DMS79 (cell line): Measurements from ENCODE around the gene CDC7.
"Not testable (repeated sequence)": the region's sequence is repeated elsewhere in the genome, so short reads cannot be mapped to it uniquely, and the experiment has no call there.

ENCODE experiments used
- DNase-seq: peaks from one replicate; lab custom pipeline; 2025; lab: John Stamatoyannopoulos, UW

Gene CDC7

GRCh38 chr1:91500756-91501522 is at the start of gene CDC7:
CDC7 (plus strand) TSS chr1:91500851; CDS start chr1:91501717, 866 bp downstream.
- peak; percentile 87 for DNase-seq

- DNase-seq: no peak
These were observed 46.5 kb upstream of the CDC7 start for GRCh38 chr1:91454136-91454535.

- DNase-seq: no peak
These were observed 45.3 kb upstream of the CDC7 start for GRCh38 chr1:91455334-91455733.

GRCh38 chr1:91455896-91456295 is 44.8 kb upstream of the CDC7 start:
- DNase-seq: no peak

GRCh38 chr1:91465350-91465749 is 35.3 kb upstream of the CDC7 start:
- not testable (repeated sequence) for DNase-seq

- no peak for DNase-seq
These were observed 24.0 kb upstream of the CDC7 start for GRCh38 chr1:91476533-91477217.

GRCh38 chr1:91487469-91487868 is 13.2 kb upstream of the CDC7 start:
- DNase-seq: no peak

GRCh38 chr1:91490501-91490900 is 10.2 kb upstream of the CDC7 start:
- no peak for DNase-seq

- DNase-seq: no peak
These were observed 2.6 kb upstream of the CDC7 start for GRCh38 chr1:91498035-91498434.

- DNase-seq: no peak
These were observed 2.0 kb upstream of the CDC7 start for GRCh38 chr1:91498498-91499245.

GRCh38 chr1:91499346-91499745 is 1.3 kb upstream of the CDC7 start:
- DNase-seq: no peak

GRCh38 chr1:91499904-91500755 is 521 bp upstream of the CDC7 start:
- DNase-seq: no peak

- DNase-seq: peak; percentile 63
These were observed 836 bp downstream of the CDC7 start for GRCh38 chr1:91501523-91501851.

- no peak for DNase-seq
These were observed 1.5 kb downstream of the CDC7 start for GRCh38 chr1:91501971-91502671.

- DNase-seq: no peak
These were observed 2.1 kb downstream of the CDC7 start for GRCh38 chr1:91502672-91503184.

GRCh38 chr1:91503332-91503900 is 2.8 kb downstream of the CDC7 start:
- DNase-seq: no peak

- DNase-seq: no peak
These were observed 3.4 kb downstream of the CDC7 start for GRCh38 chr1:91503975-91504530.

- DNase-seq: no peak
These were observed 4.4 kb downstream of the CDC7 start for GRCh38 chr1:91505086-91505485.

GRCh38 chr1:91506071-91506470 is 5.4 kb downstream of the CDC7 start:
- no peak for DNase-seq

GRCh38 chr1:91507328-91507727 is 6.7 kb downstream of the CDC7 start:
- DNase-seq: no peak
